Measurements from ENCODE around the gene INPP5D. TPM values are rescaled to one million over a fixed set of nuclear protein-coding genes. Genes with fewer than 3 reads are reported as not detected.

INPP5D gene
- total and polyA plus RNA-seq, 4 donors = 11.4 to 22.6 (median 17.4) TPM

- DNase-seq (ENCODE audit: low read depth in 4 of 6, low spot score in 6 of 6) = peak in 1 of 6 donors; percentile 81
- H3K4me1 ChIP-seq (ENCODE audit: control insufficient read depth, insufficient read depth, low read length) = no peaks in the 10 kb centered on the region
- H3K36me3 ChIP-seq (ENCODE audit: control insufficient read depth, insufficient read depth, low read length) = no peaks in the 10 kb centered on the region
- no peak overlapping the region for H3K27ac ChIP-seq (ENCODE audit: low read depth, low read length)
- peaks cover 1% of the 10 kb centered on the region for H3K9me3 ChIP-seq (ENCODE audit: control insufficient read depth, insufficient read depth, low read length)
- no peak overlapping the region for H3K4me3 ChIP-seq (ENCODE audit: low read depth, low read length)
- H3K27me3 ChIP-seq (ENCODE audit: control insufficient read depth, insufficient read depth, low read length) = no peaks in the 10 kb centered on the region
- no CpG with 5 or more reads among the region's 3 CpGs for WGBS (ENCODE audit: insufficient coverage)
These were observed 168.2 kb downstream of the INPP5D start for GRCh38 chr2:233228376-233228775.

- no peak overlapping the region for H3K4me3 ChIP-seq (ENCODE audit: low read depth, low read length)
- no peaks in the 10 kb centered on the region for H3K9me3 ChIP-seq (ENCODE audit: control insufficient read depth, insufficient read depth, low read length)
- DNase-seq (ENCODE audit: low read depth in 4 of 6, low spot score in 6 of 6) = no peak
- H3K4me1 ChIP-seq (ENCODE audit: control insufficient read depth, insufficient read depth, low read length) = no peaks in the 10 kb centered on the region
- H3K27me3 ChIP-seq (ENCODE audit: control insufficient read depth, insufficient read depth, low read length) = no peaks in the 10 kb centered on the region
- 60% methylated on average over 4 of the region's 4 CpGs for WGBS (ENCODE audit: insufficient coverage)
- H3K27ac ChIP-seq (ENCODE audit: low read depth, low read length) = no peak overlapping the region
- H3K36me3 ChIP-seq (ENCODE audit: control insufficient read depth, insufficient read depth, low read length) = no peaks in the 10 kb centered on the region
These were observed 173.6 kb downstream of the INPP5D start for GRCh38 chr2:233233618-233234230.

GRCh38 chr2:233234264-233234663, 174.1 kb downstream of the INPP5D start:
- no peak for DNase-seq (ENCODE audit: low read depth in 4 of 6, low spot score in 6 of 6)
- Histone ChIP-seq H3K4me3 (ENCODE audit: low read depth, low read length) (no peak overlapping the region), H3K27ac (ENCODE audit: low read depth, low read length) (no peak overlapping the region), H3K36me3 (ENCODE audit: control insufficient read depth, insufficient read depth, low read length) (no peaks in the 10 kb centered on the region), H3K27me3 (ENCODE audit: control insufficient read depth, insufficient read depth, low read length) (no peaks in the 10 kb centered on the region), H3K9me3 (ENCODE audit: control insufficient read depth, insufficient read depth, low read length) (no peaks in the 10 kb centered on the region), H3K4me1 (ENCODE audit: control insufficient read depth, insufficient read depth, low read length) (no peaks in the 10 kb centered on the region)
- no CpG with 5 or more reads among the region's 2 CpGs for WGBS (ENCODE audit: insufficient coverage)

- DNase-seq (ENCODE audit: low read depth in 4 of 6, low spot score in 6 of 6) = peak in 1 of 6 donors; percentile 22
- H3K9me3 ChIP-seq (ENCODE audit: control insufficient read depth, insufficient read depth, low read length) = no peaks in the 10 kb centered on the region
- WGBS (ENCODE audit: insufficient coverage) = no CpG with 5 or more reads among the region's 3 CpGs
- H3K4me3 ChIP-seq (ENCODE audit: low read depth, low read length) = no peak overlapping the region
- no peak overlapping the region for H3K27ac ChIP-seq (ENCODE audit: low read depth, low read length)
- no peaks in the 10 kb centered on the region for H3K27me3 ChIP-seq (ENCODE audit: control insufficient read depth, insufficient read depth, low read length)
- H3K4me1 ChIP-seq (ENCODE audit: control insufficient read depth, insufficient read depth, low read length) = no peaks in the 10 kb centered on the region
- no peaks in the 10 kb centered on the region for H3K36me3 ChIP-seq (ENCODE audit: control insufficient read depth, insufficient read depth, low read length)
These were observed 174.9 kb downstream of the INPP5D start for GRCh38 chr2:233234996-233235395.

- H3K4me3 ChIP-seq (ENCODE audit: low read depth, low read length) = no peak overlapping the region
- no peaks in the 10 kb centered on the region for H3K27me3 ChIP-seq (ENCODE audit: control insufficient read depth, insufficient read depth, low read length)
- no peak for DNase-seq (ENCODE audit: low read depth in 4 of 6, low spot score in 6 of 6)
- no peaks in the 10 kb centered on the region for H3K36me3 ChIP-seq (ENCODE audit: control insufficient read depth, insufficient read depth, low read length)
- H3K4me1 ChIP-seq (ENCODE audit: control insufficient read depth, insufficient read depth, low read length) = no peaks in the 10 kb centered on the region
- H3K27ac ChIP-seq (ENCODE audit: low read depth, low read length) = no peak overlapping the region
- 58% methylated on average over 8 of the region's 9 CpGs for WGBS (ENCODE audit: insufficient coverage)
- H3K9me3 ChIP-seq (ENCODE audit: control insufficient read depth, insufficient read depth, low read length) = no peaks in the 10 kb centered on the region
These were observed 175.8 kb downstream of the INPP5D start for GRCh38 chr2:233235977-233236376.

GRCh38 chr2:233236820-233237589, 176.9 kb downstream of the INPP5D start:
- no peaks in the 10 kb centered on the region for H3K9me3 ChIP-seq (ENCODE audit: control insufficient read depth, insufficient read depth, low read length)
- no peak overlapping the region for H3K4me3 ChIP-seq (ENCODE audit: low read depth, low read length)
- 85% methylated on average over 5 of the region's 7 CpGs for WGBS (ENCODE audit: insufficient coverage)
- no peaks in the 10 kb centered on the region for H3K4me1 ChIP-seq (ENCODE audit: control insufficient read depth, insufficient read depth, low read length)
- no peaks in the 10 kb centered on the region for H3K36me3 ChIP-seq (ENCODE audit: control insufficient read depth, insufficient read depth, low read length)
- no peak for DNase-seq (ENCODE audit: low read depth in 4 of 6, low spot score in 6 of 6)
- no peaks in the 10 kb centered on the region for H3K27me3 ChIP-seq (ENCODE audit: control insufficient read depth, insufficient read depth, low read length)
- H3K27ac ChIP-seq (ENCODE audit: low read depth, low read length) = no peak overlapping the region

- 83% methylated on average over 1 of the region's 2 CpGs for WGBS (ENCODE audit: insufficient coverage)
- Histone ChIP-seq H3K4me1 (ENCODE audit: control insufficient read depth, insufficient read depth, low read length) (no peaks in the 10 kb centered on the region), H3K36me3 (ENCODE audit: control insufficient read depth, insufficient read depth, low read length) (no peaks in the 10 kb centered on the region)
These were observed 180.8 kb downstream of the INPP5D start for GRCh38 chr2:233240897-233241296.

GRCh38 chr2:233241803-233242202, 181.7 kb downstream of the INPP5D start:
- WGBS (ENCODE audit: insufficient coverage) = 80% methylated on average over 1 of the region's 3 CpGs
- H3K9me3 ChIP-seq (ENCODE audit: control insufficient read depth, insufficient read depth, low read length) = no peaks in the 10 kb centered on the region
- DNase-seq (ENCODE audit: low read depth in 4 of 6, low spot score in 6 of 6) = no peak
- no peak overlapping the region for H3K4me3 ChIP-seq (ENCODE audit: low read depth, low read length)
- no peaks in the 10 kb centered on the region for H3K27me3 ChIP-seq (ENCODE audit: control insufficient read depth, insufficient read depth, low read length)
- no peaks in the 10 kb centered on the region for H3K36me3 ChIP-seq (ENCODE audit: control insufficient read depth, insufficient read depth, low read length)
- no peak overlapping the region for H3K27ac ChIP-seq (ENCODE audit: low read depth, low read length)
- no peaks in the 10 kb centered on the region for H3K4me1 ChIP-seq (ENCODE audit: control insufficient read depth, insufficient read depth, low read length)

More at GRCh38 chr2:233240897-233241296, 180.8 kb downstream of the INPP5D start:
- Histone ChIP-seq H3K27ac (ENCODE audit: low read depth, low read length) (no peak overlapping the region), H3K9me3 (ENCODE audit: control insufficient read depth, insufficient read depth, low read length) (no peaks in the 10 kb centered on the region), H3K27me3 (ENCODE audit: control insufficient read depth, insufficient read depth, low read length) (no peaks in the 10 kb centered on the region), H3K4me3 (ENCODE audit: low read depth, low read length) (no peak overlapping the region)
- no peak for DNase-seq (ENCODE audit: low read depth in 4 of 6, low spot score in 6 of 6)

GRCh38 chr2:233242231-233242927, 182.2 kb downstream of the INPP5D start:
- Histone ChIP-seq H3K4me1 (ENCODE audit: control insufficient read depth, insufficient read depth, low read length) (no peaks in the 10 kb centered on the region), H3K36me3 (ENCODE audit: control insufficient read depth, insufficient read depth, low read length) (no peaks in the 10 kb centered on the region), H3K27me3 (ENCODE audit: control insufficient read depth, insufficient read depth, low read length) (no peaks in the 10 kb centered on the region), H3K4me3 (ENCODE audit: low read depth, low read length) (no peak overlapping the region), H3K27ac (ENCODE audit: low read depth, low read length) (no peak overlapping the region), H3K9me3 (ENCODE audit: control insufficient read depth, insufficient read depth, low read length) (no peaks in the 10 kb centered on the region)
- 82% methylated on average over 7 of the region's 14 CpGs for WGBS (ENCODE audit: insufficient coverage)
- no peak for DNase-seq (ENCODE audit: low read depth in 4 of 6, low spot score in 6 of 6)
